ENCODE measurements around the gene IER3IP1.
A peak's percentile ranks its signal among the peaks of the same experiment; 100 is the strongest.
"Not testable (repeated sequence)": the region's sequence is repeated elsewhere in the genome, so short reads cannot be mapped to it uniquely, and the experiment has no call there.

IER3IP1 gene, protein sequence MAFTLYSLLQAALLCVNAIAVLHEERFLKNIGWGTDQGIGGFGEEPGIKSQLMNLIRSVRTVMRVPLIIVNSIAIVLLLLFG

DNA sequence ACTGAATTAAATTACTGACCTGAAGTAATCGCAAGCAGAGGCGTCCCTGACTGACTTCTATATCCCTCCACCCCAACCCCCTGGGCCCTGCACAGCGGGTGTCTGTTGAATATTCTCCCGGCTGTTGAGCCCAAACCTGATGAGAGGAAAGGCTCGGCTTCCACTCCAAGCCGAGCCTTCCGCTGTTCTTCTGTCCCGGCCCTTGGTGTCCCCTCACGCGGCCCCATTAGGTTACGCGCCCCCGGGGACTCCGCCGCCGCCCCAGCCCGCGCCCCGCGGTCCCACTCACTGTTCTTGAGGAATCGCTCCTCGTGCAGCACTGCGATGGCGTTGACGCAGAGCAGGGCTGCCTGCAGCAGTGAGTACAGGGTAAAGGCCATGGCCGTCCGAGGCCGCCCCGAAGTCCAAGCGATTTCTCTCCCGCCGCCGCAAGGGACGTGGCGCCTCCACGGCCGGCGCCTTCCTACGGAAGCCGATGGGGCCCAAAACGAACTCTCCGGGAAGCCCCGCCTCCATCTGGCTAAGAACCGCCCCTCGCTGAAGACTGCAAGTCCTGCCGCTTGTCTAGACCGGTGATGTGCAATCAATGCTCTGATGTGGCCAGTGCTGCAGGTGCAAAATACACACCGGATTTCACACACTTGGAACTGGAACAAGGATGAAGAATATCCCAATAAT, at the start of gene IER3IP1:
Gene IER3IP1 (minus strand): TSS at position 467 of the 678 bp plus-strand sequence. CDS start 87 bp downstream, at position 380.
- DNase-seq: peak; percentile 70

DNA sequence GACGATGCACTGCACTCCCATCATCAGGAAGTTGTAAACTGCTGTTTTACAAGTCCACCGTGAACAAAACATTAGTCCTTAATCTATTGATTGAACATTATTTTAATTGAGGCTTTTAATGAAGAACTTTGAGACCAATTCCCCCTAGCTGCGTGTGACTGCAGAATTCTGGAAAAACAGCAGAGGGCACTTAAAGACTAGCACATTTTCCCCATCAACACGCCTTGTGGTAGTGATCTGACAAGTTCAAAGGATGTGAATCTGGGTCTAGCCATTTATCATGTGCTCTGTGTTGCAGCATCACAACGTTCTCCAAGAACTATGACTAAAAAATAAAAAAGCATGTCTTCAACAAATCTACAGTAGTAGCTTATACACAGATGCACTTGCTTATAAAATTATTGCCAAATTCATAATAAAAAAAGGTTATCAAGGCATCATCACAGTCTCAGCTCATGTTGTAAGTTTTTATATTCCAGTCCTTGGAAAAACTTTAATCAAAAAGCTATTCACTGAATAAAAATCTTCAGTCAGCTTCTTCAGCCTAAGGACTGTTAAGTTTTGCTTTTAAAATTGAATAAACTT, 39.5 kb upstream of the IER3IP1 start:
- DNase-seq: no peak

DNA sequence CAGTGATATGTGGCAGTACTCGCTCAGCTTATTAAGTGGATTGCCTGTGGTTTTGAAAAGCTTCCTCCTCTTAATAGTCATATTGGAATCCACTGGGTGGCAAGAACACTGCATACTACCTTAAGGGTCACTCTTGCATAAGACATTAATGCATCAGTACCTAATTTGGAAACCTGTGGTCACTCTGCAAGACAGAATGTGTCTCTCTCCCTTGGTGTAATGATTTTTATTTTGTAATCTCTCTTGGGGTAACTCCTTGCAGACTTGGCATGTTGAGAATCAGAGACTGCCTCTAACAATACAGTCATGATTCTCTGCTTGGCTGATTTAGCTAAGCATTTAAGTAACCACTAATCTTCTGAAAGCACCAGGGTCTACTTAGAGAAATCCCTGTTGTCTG, 33.0 kb upstream of the IER3IP1 start:
- no peak for DNase-seq

DNA sequence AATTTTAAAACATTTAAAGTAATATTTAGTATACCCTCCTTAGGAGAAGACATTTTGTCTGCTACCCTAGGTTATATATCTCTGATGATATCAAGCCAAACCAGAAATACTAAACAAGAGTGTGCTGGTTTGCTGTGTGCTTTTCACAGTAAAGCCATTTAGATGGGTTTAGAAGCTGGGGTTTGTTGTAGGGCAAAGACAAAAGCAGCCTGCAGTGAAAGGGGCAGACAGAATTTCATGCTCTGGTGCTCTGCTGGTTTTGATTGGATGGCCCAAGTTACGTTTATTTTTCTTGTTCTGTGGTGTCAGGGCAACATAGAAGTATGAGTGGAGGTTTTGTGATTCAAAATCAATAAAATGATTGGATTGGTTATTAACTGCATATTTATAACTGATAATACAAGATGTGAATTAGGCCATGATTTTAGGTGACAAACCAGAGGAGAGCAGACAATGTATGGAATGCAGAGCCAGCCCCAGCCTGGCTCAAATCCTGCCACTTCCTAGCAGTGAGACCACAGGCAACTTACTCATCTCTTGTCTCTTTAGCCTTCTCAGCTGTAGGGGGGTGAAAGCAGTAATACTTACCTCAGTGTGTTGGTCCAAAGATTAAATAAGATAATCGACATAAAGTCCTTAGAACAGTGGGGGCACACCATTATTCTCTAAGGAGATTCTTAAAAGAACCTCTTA, 30.9 kb upstream of the IER3IP1 start:
- DNase-seq: no peak

DNA sequence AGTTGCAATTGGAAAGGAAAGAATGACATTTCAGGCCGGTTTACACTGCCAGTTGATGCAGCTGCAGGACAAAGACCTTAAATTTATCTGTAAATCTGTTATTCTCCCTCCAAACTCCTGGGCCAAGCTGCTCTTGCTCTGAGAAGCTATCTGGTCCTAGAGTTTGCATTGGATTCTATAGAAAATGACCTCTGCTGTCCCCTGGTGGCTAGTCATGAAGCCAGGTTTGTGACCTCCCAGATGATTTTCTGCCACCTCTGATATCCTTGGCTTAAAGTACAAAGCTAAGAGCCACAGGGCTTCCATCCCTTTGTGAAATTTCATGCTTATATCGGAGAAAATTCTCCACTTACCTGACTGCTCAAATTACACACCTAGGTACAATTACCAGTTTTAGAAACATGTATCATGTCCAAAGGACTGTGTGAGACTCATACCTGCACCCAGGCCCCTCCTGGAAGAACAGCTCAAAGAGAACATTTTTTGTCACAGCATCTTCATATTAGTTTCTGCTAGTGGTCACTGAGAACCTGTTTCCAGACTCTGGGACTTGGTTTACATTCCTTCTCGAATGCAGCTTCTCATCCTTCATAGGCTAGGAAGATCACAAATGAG, 28.9 kb upstream of the IER3IP1 start:
- DNase-seq: no peak

DNA sequence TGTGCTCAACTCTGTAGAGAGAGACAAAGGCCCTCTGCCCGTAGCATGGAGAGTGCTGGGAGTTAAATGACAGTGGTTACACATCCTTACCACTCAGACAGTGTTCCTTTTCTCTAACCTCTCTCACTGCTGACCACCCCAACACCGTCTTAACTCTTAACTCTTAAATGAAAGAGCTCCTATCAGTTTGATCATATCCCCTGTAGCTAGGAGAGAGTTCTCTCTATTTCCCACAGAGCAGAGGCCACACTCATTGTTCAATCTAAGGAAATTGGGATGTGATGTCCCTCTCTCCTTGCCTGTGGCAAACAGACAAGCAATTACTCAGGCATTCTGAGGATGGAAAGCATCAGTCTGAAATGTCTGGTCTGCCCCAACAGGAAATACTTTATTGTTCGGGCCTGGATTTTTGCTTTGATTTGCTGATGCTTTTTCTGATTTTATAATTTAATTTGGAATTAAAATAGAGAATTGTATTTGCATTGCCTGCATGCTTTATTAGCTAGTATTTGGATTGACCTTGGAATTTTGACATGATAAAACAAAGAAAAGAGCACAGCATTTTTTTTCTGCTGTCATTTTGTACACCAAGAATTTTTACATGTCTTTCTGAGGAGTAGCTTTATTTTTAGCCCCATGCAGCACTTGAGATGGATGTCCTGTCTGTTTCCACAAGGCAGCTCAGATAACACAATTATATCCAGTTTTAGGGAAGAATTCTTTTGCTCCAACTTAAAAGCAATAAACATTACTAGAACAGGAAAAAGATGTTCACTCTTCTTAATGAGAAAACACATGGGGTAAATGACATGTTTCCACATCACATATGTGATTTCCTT, 27.7 kb upstream of the IER3IP1 start:
- no peak for DNase-seq

DNA sequence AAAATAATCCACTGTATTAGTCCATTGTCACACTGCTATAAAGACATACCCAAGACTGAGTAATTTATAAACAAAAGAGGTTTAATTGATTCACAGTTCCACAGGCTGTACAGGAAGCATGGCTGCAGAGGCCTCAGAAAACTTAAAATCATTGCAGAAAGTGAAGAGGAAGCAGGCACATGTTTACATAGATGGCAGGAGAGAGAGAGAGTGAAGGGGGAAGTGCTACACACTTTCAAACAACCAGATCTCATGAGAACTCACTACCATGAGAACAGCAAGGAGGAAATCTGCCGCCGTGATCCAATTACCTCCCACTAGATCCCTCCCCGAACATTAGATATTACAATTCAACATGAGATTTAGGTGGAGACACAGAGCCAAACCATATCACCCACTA, 19.8 kb upstream of the IER3IP1 start:
- not testable (repeated sequence) for DNase-seq

DNA sequence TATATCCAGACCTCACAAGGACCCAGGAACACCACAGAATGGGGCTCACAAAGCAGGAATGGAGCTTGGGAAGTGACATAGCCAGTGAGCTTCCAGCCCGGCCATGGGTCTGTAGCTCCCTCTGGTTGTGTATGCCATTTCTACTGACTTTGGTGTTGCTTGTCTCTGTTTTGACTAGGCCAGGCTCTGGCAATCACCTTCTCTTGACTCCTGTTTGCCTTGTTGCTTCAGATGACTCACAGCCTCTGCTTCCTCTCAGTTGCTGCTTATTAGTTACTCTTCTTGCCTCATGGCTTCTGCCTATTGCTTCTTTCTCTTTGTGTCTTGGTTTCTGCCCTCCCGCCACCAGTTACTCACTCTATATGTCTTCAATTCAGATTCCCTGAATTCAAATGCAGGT, 15.8 kb upstream of the IER3IP1 start:
- DNase-seq: no peak

DNA sequence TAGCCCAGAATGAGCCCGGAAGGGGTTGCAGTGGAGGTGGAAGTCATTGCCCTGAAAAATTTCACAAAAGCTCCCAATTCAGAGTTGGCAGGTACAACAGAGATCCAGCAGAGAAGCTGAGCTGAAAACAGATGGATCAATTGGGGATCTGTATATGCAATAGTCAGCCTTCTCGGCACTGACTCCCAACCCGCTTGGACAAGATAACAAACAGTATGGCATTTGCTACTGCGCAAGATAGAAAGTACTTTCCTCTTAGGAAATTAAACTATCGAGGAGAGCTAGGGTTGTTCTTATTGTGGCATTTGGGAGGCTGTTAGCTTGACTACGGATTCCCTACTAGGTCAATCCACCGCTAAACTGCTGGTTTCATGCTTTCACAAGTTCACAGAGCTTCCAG, 11.6 kb upstream of the IER3IP1 start:
- DNase-seq: no peak

DNA sequence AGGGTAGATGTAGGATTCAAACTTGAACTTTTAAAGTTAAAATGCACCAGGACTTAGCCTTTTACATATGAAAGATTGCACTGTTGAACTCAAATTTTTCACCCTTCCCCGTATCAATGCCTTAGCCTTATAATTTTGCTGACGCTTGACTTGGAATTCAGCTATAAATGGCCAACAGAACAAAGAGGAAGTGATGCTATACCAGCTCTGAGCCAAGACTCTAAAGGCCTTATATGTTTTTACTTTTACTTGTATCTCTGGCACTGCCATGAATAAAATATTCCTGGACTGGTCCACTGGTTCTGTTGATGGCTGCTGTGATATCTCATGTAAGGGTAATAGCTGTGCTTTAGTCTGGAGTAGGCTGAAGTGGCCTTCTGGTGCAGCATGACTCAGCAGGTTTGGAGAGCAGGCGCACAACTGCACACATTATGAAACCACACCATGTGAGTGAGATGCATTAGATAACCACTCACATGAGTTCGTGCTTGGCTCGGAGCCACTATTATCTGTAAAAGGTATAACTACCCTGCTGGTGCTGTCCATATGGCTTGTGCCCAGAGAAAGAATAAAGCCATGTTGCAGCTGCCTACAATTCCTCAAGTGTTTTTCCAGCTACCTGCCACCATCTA, 8.4 kb upstream of the IER3IP1 start:
- DNase-seq: no peak

DNA sequence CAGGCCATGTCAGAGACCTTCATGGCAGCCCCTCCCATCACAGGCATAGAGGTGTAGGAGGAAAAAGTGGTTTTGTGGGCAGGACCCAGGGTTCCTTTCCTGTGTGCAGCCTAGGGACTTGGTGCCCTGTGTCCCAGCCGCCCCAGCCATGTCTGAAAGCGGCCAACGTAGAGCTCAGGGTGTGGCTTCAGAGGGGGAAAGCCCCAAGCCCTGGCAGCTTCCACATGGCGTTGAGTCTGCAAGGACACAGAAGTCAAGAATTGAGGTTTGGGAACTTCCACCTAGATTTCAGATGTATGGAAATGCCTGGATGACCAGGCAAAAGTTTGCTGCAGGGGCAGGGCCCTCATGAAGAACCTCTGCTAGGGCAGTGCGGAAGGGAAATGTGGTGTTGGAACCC, 6.0 kb upstream of the IER3IP1 start:
- not testable (repeated sequence) for DNase-seq

DNA sequence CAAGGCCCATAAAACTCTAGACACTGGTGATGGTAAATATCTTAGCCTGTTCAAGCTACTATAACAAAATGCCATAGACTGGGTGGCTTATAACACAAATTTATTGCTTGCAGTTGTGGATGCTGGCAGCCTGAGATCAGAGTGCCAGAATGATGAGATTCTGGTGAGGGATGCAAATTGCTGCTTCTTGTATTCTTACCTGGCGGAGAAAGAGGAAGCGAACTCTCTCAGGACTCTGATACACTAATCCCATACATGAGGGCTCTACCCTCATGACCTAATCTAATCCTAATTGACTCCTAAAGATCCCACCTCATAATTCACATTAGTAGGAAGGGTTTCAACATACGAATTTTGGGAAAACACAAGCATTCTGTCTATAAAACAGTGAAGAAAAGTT, 4.6 kb upstream of the IER3IP1 start:
- DNase-seq: no peak

DNA sequence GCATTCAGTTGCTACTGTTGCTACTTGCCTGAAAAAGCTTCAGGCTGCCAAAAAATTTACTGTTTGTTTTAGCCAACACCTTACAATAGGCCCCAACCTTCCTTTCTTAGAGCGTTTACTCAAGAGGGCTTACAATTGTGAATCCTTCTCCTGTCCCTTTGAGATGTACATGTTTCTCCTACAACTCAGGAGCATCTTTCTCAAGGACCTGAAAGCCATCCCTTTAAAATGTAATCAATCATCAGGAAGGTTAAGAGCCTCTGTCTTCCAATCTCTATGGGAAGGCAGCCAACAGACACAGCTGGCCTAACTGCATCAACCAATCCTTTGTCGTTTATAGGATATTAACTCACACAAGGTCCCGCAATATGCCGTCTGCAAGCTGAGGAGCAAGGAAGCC, 3.4 kb upstream of the IER3IP1 start:
- DNase-seq: peak; percentile 52

DNA sequence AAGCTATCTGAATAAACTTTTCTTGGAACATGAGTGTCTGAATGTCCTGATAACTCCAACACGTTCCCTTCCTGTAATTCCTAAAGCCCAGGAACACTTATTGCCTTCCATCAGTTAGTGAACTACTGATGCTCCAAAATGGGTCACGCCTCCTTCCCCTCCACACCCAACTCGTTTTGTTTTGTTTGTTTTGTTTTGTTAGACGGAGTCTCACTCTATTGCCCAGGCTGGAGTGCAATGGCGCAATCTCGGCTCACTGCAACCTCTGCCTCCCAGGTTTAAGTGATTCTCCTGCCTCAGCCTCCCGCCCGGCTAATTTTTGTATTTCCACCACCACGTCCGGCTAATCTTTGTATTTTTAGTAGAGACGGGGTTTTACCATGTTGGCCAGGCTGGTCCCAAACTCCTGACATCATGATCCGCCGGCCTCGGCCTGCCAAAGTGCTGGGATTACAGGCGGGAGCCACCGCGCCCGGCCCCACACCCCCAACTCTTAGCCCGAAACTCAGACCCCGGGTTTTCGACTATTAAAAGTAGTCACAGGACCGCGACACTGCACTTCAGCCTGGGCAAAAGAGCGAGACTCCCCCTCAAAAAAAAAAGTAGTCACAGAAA, 774 bp downstream of the IER3IP1 start:
- DNase-seq: no peak

DNA sequence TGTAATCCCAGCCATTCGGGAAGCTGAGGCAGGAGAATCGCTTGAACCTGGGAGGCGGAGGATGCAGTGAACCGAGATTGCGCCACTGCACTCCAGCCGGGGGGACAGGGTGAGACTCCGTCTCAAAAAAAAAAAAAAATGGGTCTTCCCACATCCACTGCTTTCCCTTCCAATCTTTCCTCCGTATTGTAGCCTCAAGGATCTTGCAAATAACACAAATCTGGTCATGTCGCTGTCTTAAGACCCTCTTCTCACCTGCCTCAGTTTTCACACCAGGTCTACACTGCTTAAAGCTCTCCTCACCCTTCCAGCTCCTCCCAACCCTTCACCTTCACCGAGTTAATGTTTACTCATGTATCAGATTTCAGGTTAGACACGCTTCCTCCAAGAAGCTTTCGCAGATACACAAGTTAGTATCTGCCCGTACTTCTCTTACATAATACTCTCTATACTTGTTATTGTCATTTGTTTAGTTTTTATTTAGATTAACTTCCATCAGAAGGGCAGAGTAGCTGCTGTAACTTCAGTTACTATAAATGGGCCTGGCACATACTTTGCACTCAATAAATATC, 1.5 kb downstream of the IER3IP1 start:
- no peak for DNase-seq

DNA sequence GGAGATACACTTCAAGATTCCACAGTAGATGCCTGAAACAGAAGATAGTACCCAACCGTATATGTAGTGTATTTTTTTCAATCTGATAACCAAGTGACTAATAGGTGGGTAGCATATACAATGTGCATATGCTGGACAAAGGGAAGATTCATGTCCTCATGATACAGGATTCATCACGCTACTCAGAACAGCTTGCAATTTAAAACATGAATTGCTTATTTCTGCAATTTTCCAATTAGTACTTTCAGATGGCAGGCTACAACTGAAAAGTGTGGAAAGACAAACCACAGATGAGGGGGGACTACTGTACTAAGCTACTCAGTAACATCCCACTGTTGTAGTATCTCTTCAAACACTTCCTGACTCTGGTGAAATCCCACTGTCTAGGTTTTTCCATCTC, 3.7 kb downstream of the IER3IP1 start:
- no peak for DNase-seq

DNA sequence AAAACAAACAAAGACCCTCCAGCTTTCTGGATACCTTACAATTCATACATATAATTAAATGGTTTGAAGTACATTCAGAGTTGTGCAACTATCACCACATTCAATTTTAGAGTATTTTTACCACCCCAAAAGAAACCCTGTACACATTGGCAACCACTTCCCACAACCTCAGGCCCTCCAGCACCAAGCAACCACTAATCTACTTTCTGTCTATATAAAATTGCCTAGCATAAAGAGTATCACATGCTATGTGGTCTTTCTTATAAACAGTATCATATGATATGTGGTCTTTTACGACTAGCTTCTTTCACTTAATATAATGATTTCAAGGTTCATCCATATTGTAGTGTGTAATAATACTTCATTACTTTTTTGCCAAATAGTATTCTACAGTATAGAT, 7.3 kb downstream of the IER3IP1 start:
- no peak for DNase-seq

DNA sequence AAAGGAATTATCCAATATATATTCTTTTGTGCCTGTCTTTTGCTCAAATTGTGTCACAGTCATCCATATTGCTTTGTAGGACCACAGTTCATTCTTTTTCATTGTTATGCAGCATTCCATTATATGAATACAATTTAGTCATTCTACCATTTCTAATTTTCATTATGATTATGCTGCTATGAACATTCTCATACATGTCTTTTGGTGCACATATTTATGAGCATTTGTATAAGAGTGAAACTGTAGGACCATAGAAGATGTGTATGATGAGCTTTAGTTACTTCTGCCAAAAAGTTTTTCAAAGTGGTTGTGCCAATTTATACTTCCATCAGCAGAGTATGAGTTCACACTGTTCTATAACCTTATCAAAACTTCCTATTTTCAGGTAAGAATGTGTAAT, 7.7 kb downstream of the IER3IP1 start:
- DNase-seq: no peak

DNA sequence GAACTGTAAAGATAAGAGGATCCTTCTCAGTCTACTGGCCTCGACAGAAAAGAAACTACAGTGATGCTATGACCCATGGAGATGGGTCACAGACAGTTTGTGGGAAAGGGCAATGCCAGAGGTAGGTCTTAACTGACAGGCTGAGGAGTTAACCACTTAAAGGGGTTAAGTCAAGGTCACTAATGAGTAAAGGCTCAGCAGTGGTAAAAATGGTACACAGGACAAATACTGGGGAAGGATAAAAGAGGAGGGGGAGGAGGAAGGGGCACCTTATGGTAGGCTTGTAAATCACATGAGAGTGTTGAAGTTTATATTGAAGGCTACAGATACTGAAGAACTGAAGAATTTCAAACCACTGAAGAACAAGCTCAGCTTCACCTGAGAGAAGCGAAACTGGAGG, 9.9 kb downstream of the IER3IP1 start:
- no peak for DNase-seq

DNA sequence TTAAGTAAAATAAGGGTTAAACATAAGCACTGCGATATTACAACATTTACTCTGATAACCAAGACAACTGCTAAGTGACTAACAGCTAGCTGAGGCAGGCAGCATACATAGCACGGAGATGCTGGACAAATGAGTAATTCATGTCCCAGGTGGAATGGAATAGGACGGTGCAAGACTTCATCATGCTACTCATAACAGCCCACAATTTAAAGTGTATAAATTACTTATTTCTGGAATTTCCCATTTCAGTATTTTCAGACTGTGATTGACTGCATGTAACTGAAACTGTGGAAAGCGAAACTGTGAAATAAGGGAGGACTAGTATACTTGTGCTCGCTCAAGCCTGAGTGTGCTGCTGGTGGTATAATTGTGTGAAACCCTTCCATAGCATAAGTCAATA, 12.9 kb downstream of the IER3IP1 start:
- DNase-seq: no peak

DNA sequence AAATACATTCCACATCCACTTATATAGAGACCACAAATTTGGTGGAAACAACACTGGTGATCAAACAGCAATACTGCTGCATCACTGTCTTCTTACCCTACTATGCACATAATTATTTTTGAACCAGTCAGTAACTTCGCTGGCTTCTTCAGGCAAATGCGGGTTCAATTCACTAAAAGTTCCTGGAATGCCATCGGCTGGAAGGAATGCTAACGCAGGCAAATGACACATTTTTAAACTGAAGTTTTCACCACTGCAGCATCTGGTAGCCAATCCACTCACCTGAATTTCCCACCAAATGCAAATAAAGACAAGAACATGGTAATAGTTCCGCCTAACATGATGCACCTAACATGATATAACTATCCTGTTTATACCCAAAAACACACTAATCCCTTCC, 15.9 kb downstream of the IER3IP1 start:
- no peak for DNase-seq

DNA sequence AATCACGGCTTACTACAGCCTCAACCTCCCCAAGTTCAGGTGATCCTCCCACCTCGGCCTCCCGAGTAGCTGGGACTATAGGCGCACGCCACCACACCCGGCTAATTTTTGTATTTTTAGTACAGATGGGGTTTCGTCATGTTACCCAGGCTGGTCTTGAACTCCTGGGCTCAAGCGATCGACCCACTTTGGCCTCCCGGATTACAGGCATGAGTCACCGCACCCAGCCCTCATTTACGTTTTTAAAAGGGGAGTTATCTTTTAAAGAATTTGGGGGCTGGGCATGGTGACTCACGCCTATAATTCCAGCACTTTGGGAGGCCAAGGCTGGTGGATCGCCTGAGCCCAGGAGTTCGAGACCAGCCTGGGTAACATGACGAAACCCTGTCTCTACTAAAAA, 17.8 kb downstream of the IER3IP1 start:
- DNase-seq: not testable (repeated sequence)

All from NCI-H446 treated with DMSO at 0.1 percent for 48 hours (cell line).